Suprapubic skin (tissue), 3 donors: ENCODE data around the gene UBE4A.

Experiments
- CTCF ChIP-seq, 2 donors: fragments of 200-600 bp in 1 of 2; fragments of 450-650 bp in 1 of 2; sonication (generic) in 1 of 2; IDR thresholded peaks; one replicate each; pipeline ENCODE4 v1.5.1; 2016 to 2019; ENCODE audit warnings: antibody characterized with exemption in 2 of 2, mild to moderate bottlenecking in 1 of 2, moderate library complexity in 1 of 2
- POLR2A ChIP-seq, 2 donors: fragments of 450-650 bp; IDR thresholded peaks; one replicate each; pipeline ENCODE4 v1.6.1; 2017; ENCODE audit warnings: antibody characterized with exemption in 2 of 2, mild to moderate bottlenecking in 2 of 2, moderate library complexity in 2 of 2

- TF ChIP-seq CTCF (IDR thresholded peaks at IDR 0.05) = no peak
- no peak for TF ChIP-seq POLR2A (IDR thresholded peaks at IDR 0.05)
Measured at GRCh38 chr11:118396097-118396501, 36.7 kb downstream of the UBE4A start.
